ENCODE results near the gene MAP3K12.

Gene MAP3K12

DNA sequence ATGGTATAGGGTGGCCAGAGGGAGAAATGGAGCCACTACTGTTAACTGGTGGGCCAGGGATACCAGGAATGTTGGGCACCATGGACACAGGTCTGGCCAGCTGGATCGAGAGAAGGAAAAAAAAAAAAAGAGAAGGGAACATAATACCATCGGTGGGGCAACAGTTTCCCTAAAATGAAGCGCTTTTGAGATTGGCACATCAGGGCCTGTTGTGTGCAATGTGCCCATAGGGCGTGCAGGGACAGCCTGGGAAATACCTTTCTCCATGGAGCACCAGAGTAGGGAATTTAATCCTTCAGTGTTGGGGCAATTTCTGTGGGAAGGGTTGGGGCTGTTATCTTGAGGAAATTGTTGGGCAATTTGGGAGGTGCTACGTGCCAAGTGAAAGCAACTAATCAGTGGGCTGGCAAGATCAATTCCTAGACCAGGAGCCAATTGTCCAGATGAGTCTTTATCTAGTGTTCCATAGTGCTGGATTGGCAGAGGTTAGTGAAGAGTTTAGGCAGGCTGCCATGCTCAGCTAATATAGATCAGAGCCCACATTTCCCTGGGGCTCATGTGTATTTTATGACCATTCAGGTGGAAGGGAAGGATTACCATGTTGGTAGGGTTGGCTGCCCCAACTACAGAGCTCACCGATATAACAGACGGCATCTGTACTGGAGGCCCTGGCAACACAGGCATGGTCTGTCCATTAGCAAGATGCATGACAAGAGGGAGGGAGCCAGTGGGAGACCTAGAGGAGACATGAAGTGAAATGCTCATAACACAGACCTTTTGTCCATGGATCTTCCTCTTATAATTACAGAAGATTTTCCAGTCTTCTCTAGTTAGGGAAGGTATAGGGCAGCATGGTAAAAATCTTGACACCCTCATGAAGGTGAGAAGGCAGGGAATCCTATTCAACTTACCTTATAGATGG is 33.5 kb upstream of the MAP3K12 start:
- TF ChIP-seq, protein P1, sequence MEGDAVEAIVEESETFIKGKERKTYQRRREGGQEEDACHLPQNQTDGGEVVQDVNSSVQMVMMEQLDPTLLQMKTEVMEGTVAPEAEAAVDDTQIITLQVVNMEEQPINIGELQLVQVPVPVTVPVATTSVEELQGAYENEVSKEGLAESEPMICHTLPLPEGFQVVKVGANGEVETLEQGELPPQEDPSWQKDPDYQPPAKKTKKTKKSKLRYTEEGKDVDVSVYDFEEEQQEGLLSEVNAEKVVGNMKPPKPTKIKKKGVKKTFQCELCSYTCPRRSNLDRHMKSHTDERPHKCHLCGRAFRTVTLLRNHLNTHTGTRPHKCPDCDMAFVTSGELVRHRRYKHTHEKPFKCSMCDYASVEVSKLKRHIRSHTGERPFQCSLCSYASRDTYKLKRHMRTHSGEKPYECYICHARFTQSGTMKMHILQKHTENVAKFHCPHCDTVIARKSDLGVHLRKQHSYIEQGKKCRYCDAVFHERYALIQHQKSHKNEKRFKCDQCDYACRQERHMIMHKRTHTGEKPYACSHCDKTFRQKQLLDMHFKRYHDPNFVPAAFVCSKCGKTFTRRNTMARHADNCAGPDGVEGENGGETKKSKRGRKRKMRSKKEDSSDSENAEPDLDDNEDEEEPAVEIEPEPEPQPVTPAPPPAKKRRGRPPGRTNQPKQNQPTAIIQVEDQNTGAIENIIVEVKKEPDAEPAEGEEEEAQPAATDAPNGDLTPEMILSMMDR (IDR thresholded peaks at IDR 0.05; ENCODE audit: insufficient read depth, missing control alignments) = no peak
- no peak for FAIRE-seq
- DNase-seq (ENCODE audit: insufficient read length, low spot score) = no peak

DNA sequence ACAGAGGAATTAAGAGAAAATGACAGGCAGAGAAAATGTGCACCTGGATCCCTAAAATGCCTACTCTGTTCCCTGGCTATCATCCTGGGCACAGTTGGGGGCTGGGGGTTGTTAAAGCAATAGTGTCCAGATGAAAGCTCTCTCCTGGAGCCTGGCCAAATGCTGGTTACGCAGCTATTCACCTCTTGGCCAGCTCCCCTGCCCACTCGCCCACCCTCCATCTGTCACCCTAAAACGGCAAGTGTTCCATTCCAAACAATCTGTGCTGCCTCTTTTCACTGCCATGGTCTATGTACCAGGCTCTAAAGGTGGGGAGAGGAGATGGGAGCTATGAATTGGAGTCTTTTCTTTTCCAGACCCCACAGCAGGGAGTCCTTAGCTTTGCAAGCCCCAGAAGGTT is 32.8 kb upstream of the MAP3K12 start:
- no peak for FAIRE-seq
- DNase-seq (ENCODE audit: insufficient read length, low spot score) = no peak
- TF ChIP-seq, protein P1 (IDR thresholded peaks at IDR 0.05; ENCODE audit: insufficient read depth, missing control alignments) = no peak

DNA sequence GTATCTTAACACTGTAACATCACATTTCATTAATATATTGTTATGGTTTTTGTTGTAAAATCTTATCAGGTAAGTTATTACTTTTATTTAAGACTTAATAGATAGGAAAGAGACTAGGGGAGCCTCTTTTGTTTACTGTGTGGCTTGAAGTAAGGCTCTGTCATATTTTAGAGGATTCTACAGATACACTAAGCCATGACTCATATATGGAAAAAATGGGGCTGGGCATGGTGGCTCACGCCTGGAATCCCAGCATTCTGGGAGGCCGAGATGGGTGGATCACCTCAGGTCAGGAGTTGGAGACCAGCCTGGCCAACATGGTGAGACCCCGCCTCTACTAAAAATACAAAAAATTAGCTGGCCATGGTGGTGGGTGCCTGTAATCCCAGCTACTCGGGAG is 31.7 kb upstream of the MAP3K12 start:
- DNase-seq (ENCODE audit: insufficient read length, low spot score) (no peak), FAIRE-seq (no peak)
- TF ChIP-seq, protein P1 (IDR thresholded peaks at IDR 0.05; ENCODE audit: insufficient read depth, missing control alignments) = no peak

DNA sequence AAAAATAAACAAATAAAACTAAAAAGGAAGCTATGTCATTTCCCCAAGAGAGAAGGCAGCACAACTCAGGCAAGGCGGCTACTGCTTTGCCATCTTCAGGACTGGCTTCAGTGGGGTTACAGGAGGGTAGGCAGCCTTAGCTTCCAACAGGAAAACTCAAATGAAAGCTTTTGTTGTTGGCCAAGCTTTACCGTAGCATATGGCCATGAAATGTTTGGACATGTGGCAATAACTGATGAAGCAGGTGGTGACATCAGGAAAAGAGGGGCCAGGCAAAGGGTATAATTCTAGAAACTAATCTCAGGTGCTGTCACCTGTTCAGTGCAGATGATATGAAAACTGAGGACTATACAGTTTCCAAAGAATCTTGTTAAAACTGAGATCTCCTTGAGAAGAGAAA is 30.8 kb upstream of the MAP3K12 start:
- no peak for FAIRE-seq
- no peak for DNase-seq (ENCODE audit: insufficient read length, low spot score)
- TF ChIP-seq, protein P1 (IDR thresholded peaks at IDR 0.05; ENCODE audit: insufficient read depth, missing control alignments) = no peak

DNA sequence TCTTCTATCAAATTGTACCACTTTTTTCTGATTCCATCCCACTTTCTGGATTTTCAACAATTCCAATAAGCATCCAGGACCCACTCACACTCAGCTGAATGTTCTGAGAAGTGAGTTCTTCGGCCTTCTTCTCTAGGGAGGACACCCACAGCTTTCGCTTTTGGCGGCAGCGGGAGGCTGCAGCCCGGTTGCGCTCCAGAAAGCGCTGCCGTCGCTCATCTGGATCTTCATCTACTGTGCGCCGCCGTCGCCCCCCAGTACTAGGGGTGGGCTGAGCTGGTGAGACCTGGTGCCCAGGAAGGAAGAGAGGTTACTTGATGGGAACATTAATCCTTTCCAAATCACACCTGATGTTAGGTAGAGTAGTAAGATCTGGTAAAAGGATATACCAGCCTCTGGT is 25.2 kb upstream of the MAP3K12 start:
- DNase-seq (ENCODE audit: insufficient read length, low spot score) (no peak), FAIRE-seq (no peak)
- TF ChIP-seq, protein P1 (IDR thresholded peaks at IDR 0.05; ENCODE audit: insufficient read depth, missing control alignments) = no peak

DNA sequence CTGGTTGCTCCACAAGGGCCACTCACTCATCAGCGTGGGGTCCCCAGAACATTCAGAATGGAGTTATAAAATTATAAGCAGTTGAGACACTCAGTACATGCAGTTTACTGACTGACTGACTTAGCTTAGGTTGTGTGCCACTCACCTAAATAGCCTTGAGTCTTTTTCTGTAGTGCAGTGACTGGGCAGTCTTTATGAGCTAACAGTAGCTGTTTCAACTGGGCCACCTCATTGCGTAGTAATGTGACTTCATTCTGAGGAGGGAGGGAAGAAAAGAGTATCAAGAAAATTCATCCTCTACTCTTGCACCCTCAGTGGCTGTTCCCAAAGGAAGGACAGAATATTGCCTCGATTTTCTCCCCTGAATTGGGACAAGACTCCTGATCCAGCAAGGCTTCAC is 23.9 kb upstream of the MAP3K12 start:
- FAIRE-seq (no peak), DNase-seq (ENCODE audit: insufficient read length, low spot score) (no peak)
- TF ChIP-seq, protein P1 (IDR thresholded peaks at IDR 0.05; ENCODE audit: insufficient read depth, missing control alignments) = no peak

DNA sequence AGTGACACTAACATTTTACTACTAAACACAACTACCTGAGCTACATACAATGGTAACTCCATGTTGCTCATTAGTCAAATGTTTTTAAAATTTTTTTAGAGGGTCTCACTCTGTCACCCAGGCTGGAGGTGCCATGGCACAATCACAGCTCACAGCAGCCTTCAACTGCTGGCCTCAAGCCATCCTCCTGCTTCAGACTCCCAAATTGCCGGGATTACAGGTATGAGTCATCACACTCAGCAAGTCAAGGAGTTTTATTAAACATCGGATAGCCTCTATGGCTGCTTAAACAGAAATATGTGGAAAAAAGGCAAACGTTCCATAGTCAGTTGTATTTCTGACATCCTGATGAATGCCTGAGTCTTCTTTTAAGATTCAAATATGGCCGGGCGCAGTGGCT is 19.1 kb upstream of the MAP3K12 start:
- DNase-seq (ENCODE audit: insufficient read length, low spot score) (no peak), FAIRE-seq (no peak)
- TF ChIP-seq, protein P1 (IDR thresholded peaks at IDR 0.05; ENCODE audit: insufficient read depth, missing control alignments) = no peak

Data from D721Med (cell line).